Hematopoietic multipotent progenitor cell treated with erythropoietin and hydrocortisone succinate and interleukin-3 and kit ligand, for 8 days (in vitro differentiated cells): Measurements from ENCODE around the gene PITPNM2.

Source experiments
- DNase-seq: peaks from one replicate; pipeline ENCODE4 v3.0.0-alpha.2; 2015

Gene PITPNM2

DNA sequence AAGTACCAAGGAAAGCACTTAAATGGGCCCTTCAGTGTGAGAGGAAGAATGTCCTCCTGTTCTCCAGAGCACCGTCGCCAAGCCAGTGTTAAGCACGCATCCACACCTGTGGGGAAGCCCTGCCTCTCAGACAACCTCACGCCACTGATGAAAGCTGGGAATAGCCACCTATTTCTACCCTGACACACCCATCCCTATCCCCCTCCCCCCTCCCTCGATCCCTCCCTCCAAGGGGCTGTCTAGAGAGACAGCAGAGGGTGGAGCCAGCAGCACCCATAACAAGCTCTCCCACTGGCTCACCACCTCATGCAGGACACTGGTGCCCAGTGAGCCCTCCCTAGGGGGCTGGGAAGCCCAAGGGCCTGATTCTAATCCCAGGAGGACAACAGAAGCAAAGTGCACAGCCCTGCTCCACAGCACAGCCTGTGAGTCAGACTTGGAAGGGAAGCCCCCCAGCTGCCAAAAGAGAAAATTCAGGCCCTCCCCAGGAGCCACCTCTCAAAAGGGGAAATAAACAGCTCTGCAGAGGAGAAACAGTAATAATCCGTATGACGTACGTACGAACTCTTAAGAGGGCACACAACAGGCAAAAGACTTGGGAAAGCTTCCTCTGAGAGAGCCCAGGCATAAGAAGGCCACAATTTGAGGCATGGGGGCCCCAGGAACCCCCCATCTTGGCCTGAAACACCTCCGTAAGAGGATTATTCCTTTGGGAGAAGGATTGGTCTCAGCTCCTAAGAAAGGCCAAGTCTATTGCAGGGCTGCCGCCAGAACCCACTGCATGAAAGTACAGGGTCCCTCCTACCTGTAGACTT lies 7.8 kb downstream of the PITPNM2 start:
- DNase-seq = no peak

DNA sequence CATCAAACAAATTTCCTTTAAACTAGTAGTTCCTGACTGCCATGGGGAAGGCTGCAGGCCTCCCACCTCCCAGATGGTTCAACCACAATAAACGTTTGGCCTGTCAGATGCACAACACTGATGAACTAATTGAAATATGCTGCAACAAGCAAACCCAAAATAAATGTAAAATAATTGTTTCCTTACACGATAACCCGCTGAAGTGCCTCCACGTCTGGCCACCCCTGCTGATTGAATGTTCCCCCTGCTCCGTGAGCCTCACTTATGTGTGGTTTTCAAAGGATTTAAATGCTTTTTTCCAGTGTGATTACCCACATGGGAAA lies 8.4 kb downstream of the PITPNM2 start:
- DNase-seq = no peak

DNA sequence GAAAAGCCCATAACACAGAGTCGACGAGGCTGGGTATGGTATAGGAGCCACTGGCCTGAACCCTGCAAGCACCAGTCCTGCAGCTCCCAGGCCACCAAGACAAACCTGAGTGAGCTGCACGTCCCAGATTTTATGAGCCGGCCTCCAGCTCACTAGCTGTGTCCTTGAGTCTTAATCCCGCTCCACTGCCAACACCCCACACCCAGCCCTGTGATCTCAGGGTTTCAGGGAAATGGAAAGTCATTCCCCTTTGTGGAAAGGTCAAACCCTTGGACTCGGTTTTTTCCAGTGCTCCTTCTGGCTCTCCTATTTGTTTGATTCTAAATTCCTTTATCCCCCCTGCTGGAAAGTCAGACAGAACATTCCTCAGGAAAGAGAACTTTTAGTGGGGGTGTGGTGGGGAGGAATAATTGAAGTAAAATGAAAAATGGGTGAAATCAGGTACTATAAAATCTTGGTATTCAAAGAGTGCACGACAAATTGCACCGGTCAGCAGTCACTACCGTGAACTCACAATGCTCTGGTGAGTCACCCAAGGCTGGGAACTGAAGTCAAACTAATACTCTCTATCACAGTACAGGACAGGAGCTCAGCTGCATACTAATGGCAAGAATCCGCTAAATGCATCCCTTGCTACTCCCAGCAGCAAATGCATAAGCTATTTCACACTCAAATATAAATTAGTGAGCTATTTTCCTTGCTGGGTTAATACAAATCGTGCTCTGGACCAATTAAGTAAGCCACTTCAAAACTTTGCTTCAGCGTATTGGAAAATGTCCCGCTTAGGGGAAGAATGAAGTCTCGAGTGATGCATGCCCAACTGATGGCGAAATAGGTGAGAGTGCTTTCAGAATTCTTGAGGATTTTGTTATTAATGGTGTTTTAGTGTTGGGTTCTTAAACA lies 9.0 kb downstream of the PITPNM2 start:
- no peak for DNase-seq

DNA sequence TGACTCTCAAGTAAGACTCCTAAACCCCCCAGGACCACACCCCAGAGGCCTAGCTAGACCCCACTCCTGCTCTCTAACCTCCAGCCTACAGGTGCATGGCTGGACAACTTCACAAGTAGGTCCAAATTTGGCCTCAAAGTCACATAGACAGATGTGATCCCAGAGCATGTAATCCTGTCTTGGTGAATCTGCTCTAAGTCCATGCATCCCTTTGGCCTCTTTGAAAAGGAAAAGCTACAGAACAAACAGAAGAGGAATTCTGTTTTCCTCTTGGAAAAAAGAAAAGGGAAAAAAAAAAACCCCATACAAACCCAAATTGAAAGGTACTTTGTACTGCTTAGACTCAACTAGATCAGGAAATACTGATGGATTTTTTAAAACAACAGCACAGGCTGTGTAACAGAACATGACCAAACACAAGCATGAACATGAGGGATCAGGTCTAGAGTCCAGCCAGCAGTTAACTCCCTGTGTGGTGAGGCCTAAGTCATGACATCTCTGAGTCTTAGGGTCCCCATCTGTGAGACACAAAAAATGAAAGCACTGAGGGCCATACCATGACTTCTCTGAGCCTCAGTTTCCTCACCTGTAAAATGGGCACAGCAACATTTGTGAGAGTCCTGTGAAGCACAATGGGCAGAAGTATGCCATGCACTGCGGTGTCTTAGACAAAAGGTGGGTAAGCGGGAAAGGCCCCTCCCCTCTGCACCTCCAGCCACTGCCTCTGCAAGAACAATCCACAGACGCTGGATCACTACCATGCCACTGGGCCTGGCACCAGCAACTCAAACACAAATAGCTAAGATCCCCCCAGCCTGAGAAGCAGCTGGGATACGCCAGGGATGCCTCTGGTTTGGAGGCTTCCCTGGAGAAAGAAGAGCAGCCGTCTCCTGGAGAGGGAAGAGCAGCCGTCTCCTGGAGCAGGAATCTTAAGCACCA lies 9.9 kb downstream of the PITPNM2 start:
- no peak for DNase-seq

DNA sequence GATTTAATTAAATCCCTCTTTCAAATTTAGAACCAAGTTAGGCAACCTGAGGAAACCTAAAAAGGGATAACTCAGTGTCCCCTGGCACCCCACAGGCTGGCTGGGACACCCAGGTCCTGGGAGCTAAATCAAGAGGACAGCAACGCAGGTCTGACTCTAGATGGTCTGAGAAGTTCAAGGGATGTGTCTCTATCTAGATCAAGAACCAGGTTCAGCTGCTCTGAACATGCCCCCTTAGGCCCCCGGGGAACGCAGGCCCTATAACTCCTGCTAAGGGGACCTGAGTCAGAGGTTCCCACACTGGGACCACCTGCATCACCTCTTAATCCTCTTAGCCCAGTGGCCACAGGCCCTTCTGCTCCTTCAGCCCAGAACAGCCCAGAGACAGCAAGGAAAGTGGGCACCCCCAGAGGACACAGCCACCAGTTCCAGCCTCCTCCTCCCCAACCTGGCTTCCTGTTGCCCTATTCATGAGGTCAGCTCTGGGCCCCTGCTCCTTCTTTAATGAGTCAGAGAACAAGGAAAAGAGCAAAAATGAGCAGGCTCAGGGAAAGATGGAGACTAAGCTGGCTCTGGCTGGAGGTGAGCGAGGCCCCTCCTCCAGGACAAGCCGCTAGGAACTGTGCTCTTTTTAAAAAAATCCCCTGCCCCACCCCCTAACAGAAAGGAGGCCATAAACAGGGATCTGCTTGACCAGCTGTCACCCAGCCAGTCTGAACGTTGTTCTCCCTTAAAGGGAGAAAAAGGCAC lies 10.8 kb downstream of the PITPNM2 start:
- DNase-seq = no peak

GRCh38 chr12:123135688-123136087 lies 15.2 kb downstream of the PITPNM2 start:
- DNase-seq = no peak

- peak; percentile 58 for DNase-seq
Observed at GRCh38 chr12:123134826-123135225, 16.1 kb downstream of the PITPNM2 start.

GRCh38 chr12:123134271-123134671 lies 16.6 kb downstream of the PITPNM2 start:
- no peak for DNase-seq

DNA sequence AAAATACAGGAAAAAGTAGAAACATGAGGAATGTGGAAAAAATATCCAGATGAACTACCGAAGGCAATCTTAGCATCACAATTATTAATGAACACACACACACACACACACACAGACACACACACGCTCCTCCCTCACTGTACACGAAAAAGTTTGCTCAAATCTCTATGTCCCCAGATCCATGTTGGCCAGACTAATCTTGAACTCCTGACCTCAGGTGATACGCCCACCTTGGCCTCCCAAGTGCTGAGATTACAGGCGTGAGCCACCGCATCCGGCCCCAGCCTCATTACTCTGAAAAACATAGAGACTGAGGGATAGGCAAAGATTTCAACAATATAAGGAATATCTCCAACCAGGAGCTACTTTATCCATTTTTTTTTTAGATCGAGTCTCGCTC lies 17.2 kb downstream of the PITPNM2 start:
- no peak for DNase-seq

- DNase-seq = no peak
Observed at GRCh38 chr12:123132951-123133619, 17.8 kb downstream of the PITPNM2 start.

DNA sequence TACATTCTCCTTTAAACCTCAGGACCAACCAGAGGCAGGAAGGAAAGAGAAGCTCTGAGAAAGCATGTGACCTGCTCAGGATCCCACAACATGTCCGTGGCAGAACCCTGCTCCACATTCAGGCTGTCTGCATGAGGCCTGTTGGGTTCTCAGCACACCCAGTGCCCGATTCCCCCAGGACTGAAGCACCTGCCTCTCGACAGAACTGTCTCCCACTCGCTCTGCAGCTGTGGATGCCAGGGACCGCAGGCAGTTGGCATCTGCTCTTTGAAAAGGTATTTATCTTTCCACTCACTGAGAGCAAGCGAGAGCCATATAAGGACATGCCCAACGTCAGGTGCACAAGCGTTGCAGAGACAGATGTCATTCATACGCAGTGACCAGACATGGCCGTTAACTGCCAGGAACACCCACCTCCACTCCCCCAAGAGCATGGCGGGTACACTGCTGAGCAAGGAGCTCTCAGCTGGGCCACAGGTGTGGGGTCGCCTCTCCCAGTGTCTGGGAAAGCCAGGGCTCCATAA lies 18.9 kb downstream of the PITPNM2 start:
- no peak for DNase-seq

GRCh38 chr12:123131291-123131832 lies 19.5 kb downstream of the PITPNM2 start:
- DNase-seq = no peak

DNA sequence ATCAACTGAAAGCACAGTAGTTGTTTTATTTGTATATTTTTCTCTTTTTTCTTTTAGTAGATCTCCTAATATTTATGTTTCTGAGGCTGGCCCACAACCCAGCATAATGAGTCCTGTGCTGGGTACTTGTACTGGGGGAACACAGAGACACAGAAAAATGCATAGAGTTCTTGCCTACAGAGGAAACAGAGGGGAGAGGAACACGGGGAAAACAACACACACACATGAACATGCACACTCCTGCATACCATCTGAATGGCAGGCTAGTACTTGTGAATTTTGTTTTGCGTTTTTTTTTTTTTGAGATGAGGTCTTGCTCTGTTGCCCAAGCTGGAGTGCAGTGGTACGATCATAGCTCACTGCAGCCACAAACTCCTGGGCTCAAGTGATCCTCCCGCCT lies 21.3 kb downstream of the PITPNM2 start:
- no peak for DNase-seq

GRCh38 chr12:123127182-123127495 lies 23.8 kb downstream of the PITPNM2 start:
- DNase-seq = no peak

GRCh38 chr12:123126294-123127181 lies 24.4 kb downstream of the PITPNM2 start:
- peak; percentile 66 for DNase-seq

- no peak for DNase-seq
Observed at GRCh38 chr12:123122626-123123025, 28.3 kb downstream of the PITPNM2 start.

DNA sequence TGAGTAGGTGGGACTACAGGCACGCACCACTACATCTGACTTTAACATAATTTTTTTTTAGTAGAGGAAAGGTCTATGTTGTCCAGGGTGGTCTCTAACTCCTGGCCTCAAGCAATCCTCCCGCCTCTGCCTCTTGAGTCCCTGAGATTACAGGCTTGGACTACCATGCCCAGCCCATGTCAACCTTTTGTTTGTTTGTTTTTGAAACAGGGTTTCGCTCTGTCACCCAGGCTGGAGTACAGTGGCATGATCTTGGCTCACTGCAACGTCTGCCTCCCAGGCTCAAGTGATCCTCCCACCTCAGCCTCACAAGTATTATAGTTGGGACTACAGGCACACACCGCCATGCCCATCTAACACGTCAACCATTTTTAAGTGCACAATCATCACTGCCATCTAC lies 29.2 kb downstream of the PITPNM2 start:
- no peak for DNase-seq

- no peak for DNase-seq
Observed at GRCh38 chr12:123120452-123121166, 30.3 kb downstream of the PITPNM2 start.

GRCh38 chr12:123119808-123120207 lies 31.1 kb downstream of the PITPNM2 start:
- no peak for DNase-seq

DNA sequence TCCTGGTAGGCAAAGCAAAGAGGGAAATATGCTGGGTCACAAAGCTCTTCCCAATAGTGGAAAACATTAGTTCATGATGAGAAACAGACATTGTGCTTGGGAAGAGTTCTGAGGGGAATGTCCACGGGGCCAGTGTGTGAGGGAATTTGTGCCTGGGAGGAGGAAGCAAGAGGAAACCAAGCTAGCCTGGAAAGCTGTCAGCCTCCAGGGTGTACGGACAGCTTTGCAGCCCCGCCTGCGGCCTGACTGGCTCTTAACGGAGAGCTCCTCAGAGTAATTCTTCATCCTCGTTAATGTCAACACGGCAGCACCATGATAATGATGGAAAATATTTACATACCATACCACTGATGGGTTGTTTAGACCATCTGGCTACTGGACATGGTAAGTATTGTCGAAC lies 32.4 kb downstream of the PITPNM2 start:
- DNase-seq = no peak
